Ishikawa (cell line): ENCODE results near the gene SLC39A13.

Experiments
- CEBPB ChIP-seq: IDR thresholded peaks from 2 replicates; pipeline ENCODE4 v1.6.1; 2012
- CREB1 ChIP-seq: IDR thresholded peaks from 2 replicates; pipeline ENCODE4 v1.6.1; 2012; ENCODE audit warnings: low read depth
- EGR1 ChIP-seq: IDR thresholded peaks from 2 replicates; pipeline ENCODE4 v1.6.1; 2012
- FOXM1 ChIP-seq: IDR thresholded peaks from 2 replicates; pipeline ENCODE4 v1.6.1; 2012; ENCODE audit warnings: low read depth, borderline replicate concordance
- NFIC ChIP-seq: IDR thresholded peaks from 2 replicates; pipeline ENCODE4 v1.6.1; 2012
- REST ChIP-seq: IDR thresholded peaks from 2 replicates; pipeline ENCODE4 v1.6.1; 2012; ENCODE audit warnings: low read depth, mild to moderate bottlenecking
- TAF1 ChIP-seq: IDR thresholded peaks from 2 replicates; pipeline ENCODE4 v1.6.1; 2012; ENCODE audit warnings: low read depth, mild to moderate bottlenecking
- YY1 ChIP-seq: IDR thresholded peaks from 2 replicates; pipeline ENCODE4 v1.6.1; 2012; ENCODE audit warnings: low read depth

- no peak for TF ChIP-seq CEBPB
- TF ChIP-seq TAF1: no peak
- no peak for TF ChIP-seq REST
- no peak for TF ChIP-seq EGR1
- no peak for TF ChIP-seq CREB1
- no peak for TF ChIP-seq FOXM1
- TF ChIP-seq YY1: no peak
- TF ChIP-seq NFIC: no peak
These were observed 25.3 kb upstream of the SLC39A13 start for GRCh38 chr11:47383071-47383470.
